Activated T-helper 1 cell treated with Interleukin-2 at 50 U/mL for 16 hours (primary cell): ENCODE results near the gene FUT8.

Experiments used
- DNase-seq: peaks from one replicate; pipeline ENCODE4 v3.0.0-alpha.2; 2020; ENCODE audit warnings: low read depth

The FUT8 gene

GRCh38 chr14:65495196-65495595 lies 82.7 kb downstream of the FUT8 start:
- no peak for DNase-seq

- no peak for DNase-seq
Observed at GRCh38 chr14:65496178-65496993, 83.9 kb downstream of the FUT8 start.

- no peak for DNase-seq
Observed at GRCh38 chr14:65499138-65499537, 86.6 kb downstream of the FUT8 start.

GRCh38 chr14:65500075-65500474 lies 87.5 kb downstream of the FUT8 start:
- no peak for DNase-seq

- no peak for DNase-seq
Observed at GRCh38 chr14:65501328-65501727, 88.8 kb downstream of the FUT8 start.

GRCh38 chr14:65502676-65503124 lies 90.2 kb downstream of the FUT8 start:
- DNase-seq = no peak

GRCh38 chr14:65503771-65504170 lies 91.2 kb downstream of the FUT8 start:
- no peak for DNase-seq

- DNase-seq = no peak
Observed at GRCh38 chr14:65506801-65507200, 94.3 kb downstream of the FUT8 start.

- no peak for DNase-seq
Observed at GRCh38 chr14:65509842-65510241, 97.3 kb downstream of the FUT8 start.

GRCh38 chr14:65513671-65514070 lies 101.1 kb downstream of the FUT8 start:
- DNase-seq = no peak

- DNase-seq = no peak
Observed at GRCh38 chr14:65517635-65518542, 105.4 kb downstream of the FUT8 start.

- no peak for DNase-seq
Observed at GRCh38 chr14:65528069-65528468, 115.5 kb downstream of the FUT8 start.

- no peak for DNase-seq
Observed at GRCh38 chr14:65531148-65531547, 118.6 kb downstream of the FUT8 start.

- no peak for DNase-seq
Observed at GRCh38 chr14:65533736-65534404, 121.3 kb downstream of the FUT8 start.

- no peak for DNase-seq
Observed at GRCh38 chr14:65536781-65537423, 124.4 kb downstream of the FUT8 start.

- no peak for DNase-seq
Observed at GRCh38 chr14:65548878-65549277, 136.3 kb downstream of the FUT8 start.

GRCh38 chr14:65549429-65549828 lies 136.9 kb downstream of the FUT8 start:
- no peak for DNase-seq

GRCh38 chr14:65550779-65551643 lies 138.5 kb downstream of the FUT8 start:
- DNase-seq = no peak

GRCh38 chr14:65552724-65553123 lies 140.2 kb downstream of the FUT8 start:
- no peak for DNase-seq

- DNase-seq = no peak
Observed at GRCh38 chr14:65554837-65555236, 142.3 kb downstream of the FUT8 start.

GRCh38 chr14:65555358-65555757 lies 142.8 kb downstream of the FUT8 start:
- DNase-seq = no peak
